Epithelial cell of prostate (primary cell): ENCODE data around the gene IMPG2.

ENCODE experiments used
- DNase-seq: peaks from one replicate; pipeline ENCODE4 v3.0.0-alpha.2; 2011; ENCODE audit warnings: low read depth, low spot score
- H3K27ac ChIP-seq: fragments of 450-650 bp; 2 replicates; pipeline ENCODE4 v1.5.1; 2017; ENCODE audit warnings: mild to moderate bottlenecking

Gene IMPG2

GRCh38 chr3:101193957-101194356 is 126.4 kb downstream of the IMPG2 start:
- peak overlapping the region; percentile 21 for H3K27ac ChIP-seq
- DNase-seq: no peak

GRCh38 chr3:101189796-101190195 is 130.6 kb downstream of the IMPG2 start:
- peak overlapping the region; percentile 50 for H3K27ac ChIP-seq
- DNase-seq: no peak

- DNase-seq: no peak
- peak overlapping the region; percentile 50 for H3K27ac ChIP-seq
These were observed 131.2 kb downstream of the IMPG2 start for GRCh38 chr3:101189176-101189575.

GRCh38 chr3:101185341-101185740 is 135.0 kb downstream of the IMPG2 start:
- no peak overlapping the region for H3K27ac ChIP-seq
- DNase-seq: no peak

- DNase-seq: no peak
These were observed 136.3 kb downstream of the IMPG2 start for GRCh38 chr3:101184111-101184510.

GRCh38 chr3:101183151-101183550 is 137.2 kb downstream of the IMPG2 start:
- H3K27ac ChIP-seq: no peak overlapping the region
- no peak for DNase-seq

More at GRCh38 chr3:101184111-101184510, 136.3 kb downstream of the IMPG2 start:
- H3K27ac ChIP-seq: no peak overlapping the region

- no peak overlapping the region for H3K27ac ChIP-seq
- no peak for DNase-seq
These were observed 137.6 kb downstream of the IMPG2 start for GRCh38 chr3:101182734-101183133.

GRCh38 chr3:101181801-101182200 is 138.6 kb downstream of the IMPG2 start:
- no peak overlapping the region for H3K27ac ChIP-seq

GRCh38 chr3:101179637-101180036 is 140.7 kb downstream of the IMPG2 start:
- DNase-seq: no peak
- no peak overlapping the region for H3K27ac ChIP-seq

More at GRCh38 chr3:101181801-101182200, 138.6 kb downstream of the IMPG2 start:
- DNase-seq: no peak

GRCh38 chr3:101177577-101177976 is 142.8 kb downstream of the IMPG2 start:
- H3K27ac ChIP-seq: no peak overlapping the region
- no peak for DNase-seq
